Smooth muscle cell (in vitro differentiated cells): Measurements from ENCODE around the gene PTX4. TPM values are rescaled to one million over a fixed set of nuclear protein-coding genes. Genes with fewer than 3 reads are reported as not detected.

Experiments used
- DNase-seq: peaks from one replicate; lab custom pipeline; 2025; ENCODE audit not compliant: unreplicated experiment; lab: John Stamatoyannopoulos, UW
- H2AFZ ChIP-seq: fragments of 200-600 bp; sonication (generic); 2 replicates; pipeline ENCODE4 v1.6.0; 2016; ENCODE audit warnings: antibody characterized with exemption, low read depth, mild to moderate bottlenecking
- H3F3A ChIP-seq: fragments of 200-600 bp; sonication (generic); 2 replicates; pipeline ENCODE4 v1.6.0; 2017; ENCODE audit warnings: antibody characterized with exemption, low read depth
- H3K27ac ChIP-seq: fragments of 200-600 bp; sonication (generic); 2 replicates; pipeline ENCODE4 v1.5.1; 2016; ENCODE audit warnings: low read depth, mild to moderate bottlenecking
- H3K27me3 ChIP-seq: fragments of 200-600 bp; sonication (generic); 2 replicates; pipeline ENCODE4 v1.6.1; 2016; ENCODE audit warnings: low read depth, mild to moderate bottlenecking
- H3K36me3 ChIP-seq: fragments of 200-600 bp; sonication (generic); 2 replicates; pipeline ENCODE4 v1.5.1; 2016; ENCODE audit warnings: low read depth
- H3K4me1 ChIP-seq: fragments of 200-600 bp; sonication (generic); 2 replicates; pipeline ENCODE4 v1.5.1; 2016; ENCODE audit warnings: low read depth
- H3K4me2 ChIP-seq: fragments of 200-600 bp; sonication (generic); 2 replicates; pipeline ENCODE4 v1.6.0; 2016; ENCODE audit warnings: mild to moderate bottlenecking
- H3K4me3 ChIP-seq: fragments of 200-600 bp; sonication (generic); 2 replicates; pipeline ENCODE4 v1.5.1; 2016; ENCODE audit warnings: mild to moderate bottlenecking
- H3K79me2 ChIP-seq: fragments of 200-600 bp; sonication (generic); 2 replicates; pipeline ENCODE4 v1.6.0; 2016; ENCODE audit warnings: low read depth, mild to moderate bottlenecking
- H3K9ac ChIP-seq: fragments of 200-600 bp; sonication (generic); 2 replicates; pipeline ENCODE4 v1.6.0; 2016; ENCODE audit warnings: low read depth
- H3K9me3 ChIP-seq: fragments of 200-600 bp; sonication (generic); replicated peaks from 2 replicates; pipeline ENCODE4 v1.5.1; 2016; ENCODE audit warnings: low read depth
- H4K20me1 ChIP-seq: fragments of 200-600 bp; sonication (generic); 2 replicates; pipeline ENCODE4 v1.6.0; 2016; ENCODE audit warnings: low read depth
- WGBS: methylation state at CpG from one replicate; pipeline ENCODE4 v1.1.7; 2016; ENCODE audit warnings: low lambda C conversion rate; 5-methylcytosine and 5-hydroxymethylcytosine counted together
- polyA plus RNA-seq: library from polyadenylated mRNA; unstranded; fragments of >200 nt; fragmentation: Nextera tagmentation; extraction: Ambion mirVana; gene quantifications from 2 replicates; pipeline ENCODE4 v1.2.1, GENCODE V29; 2016
- total RNA-seq: library from RNA; depleted of rRNA; stranded (reverse); fragments of >200 nt; gene quantifications from 2 replicates; pipeline ENCODE4 v1.2.3, GENCODE V29; 2014
- TF ChIP-seq, protein P1 (sequence below): fragments of 200-600 bp; sonication (generic); IDR thresholded peaks from 2 replicates; pipeline ENCODE4 v1.5.1; 2017; ENCODE audit warnings: borderline replicate concordance, mild to moderate bottlenecking, antibody characterized with exemption; ENCODE audit not compliant: insufficient read depth, poor library complexity, severe bottlenecking

PTX4 gene
- total and polyA plus RNA-seq, 2 experiments from 2014 or later = not detected

DNA sequence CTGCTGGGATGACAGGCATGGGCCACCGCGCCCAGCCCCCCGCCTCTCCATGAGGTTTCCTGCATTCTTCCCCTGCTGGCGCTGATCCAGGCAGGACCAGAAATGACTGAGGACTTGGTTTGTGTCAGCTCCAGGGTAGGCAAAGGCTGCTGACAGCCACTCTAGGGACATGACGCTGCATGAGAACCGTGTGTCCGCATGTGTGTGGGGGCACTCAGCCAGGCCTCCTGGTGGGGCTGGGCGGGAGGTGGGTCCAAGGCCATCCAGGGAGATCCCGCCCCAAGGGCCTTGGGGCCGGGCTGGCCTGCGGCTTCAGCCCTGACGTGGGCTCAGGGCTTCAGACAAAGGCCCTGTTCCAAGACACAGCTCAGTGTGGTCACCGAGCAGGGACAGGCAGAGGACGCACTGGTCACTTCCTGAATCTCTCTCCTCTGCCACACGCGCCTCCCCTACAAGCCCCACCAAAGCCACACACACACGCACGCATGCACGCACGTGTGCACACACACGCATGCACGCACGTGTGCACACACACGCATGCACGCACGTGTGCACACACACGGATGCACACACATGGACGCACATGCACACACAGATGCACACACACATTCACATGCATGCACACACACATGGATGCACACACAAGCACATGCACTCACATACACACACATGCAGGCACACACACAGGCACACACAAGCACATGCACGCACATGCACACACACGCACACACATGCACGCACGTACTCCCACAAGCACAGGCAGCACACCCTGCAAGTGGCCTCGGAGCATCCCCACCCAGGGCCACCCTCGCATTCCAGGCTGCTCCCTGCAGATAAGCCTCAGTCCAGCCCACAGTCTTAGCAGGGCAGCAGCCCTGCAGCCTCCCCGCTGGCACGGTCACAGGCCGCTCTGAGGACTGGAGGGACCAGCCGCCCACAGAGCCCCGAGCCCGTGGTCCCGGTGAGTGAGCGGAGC lies 39.4 kb upstream of the PTX4 start:
- Histone ChIP-seq H3K4me3 (no peak overlapping the region), H3K4me2 (no peak overlapping the region), H3K27me3 (no peaks in the 10 kb centered on the region), H4K20me1 (no peaks in the 10 kb centered on the region), H3K9me3 (no peaks in the 10 kb centered on the region), H3K27ac (no peak overlapping the region), H3K4me1 (no peaks in the 10 kb centered on the region), H3F3A (peaks cover 4% of the 10 kb centered on the region), H3K9ac (no peak overlapping the region), H2AFZ (no peak overlapping the region), H3K79me2 (no peaks in the 10 kb centered on the region), H3K36me3 (no peaks in the 10 kb centered on the region)
- TF ChIP-seq, protein P1, sequence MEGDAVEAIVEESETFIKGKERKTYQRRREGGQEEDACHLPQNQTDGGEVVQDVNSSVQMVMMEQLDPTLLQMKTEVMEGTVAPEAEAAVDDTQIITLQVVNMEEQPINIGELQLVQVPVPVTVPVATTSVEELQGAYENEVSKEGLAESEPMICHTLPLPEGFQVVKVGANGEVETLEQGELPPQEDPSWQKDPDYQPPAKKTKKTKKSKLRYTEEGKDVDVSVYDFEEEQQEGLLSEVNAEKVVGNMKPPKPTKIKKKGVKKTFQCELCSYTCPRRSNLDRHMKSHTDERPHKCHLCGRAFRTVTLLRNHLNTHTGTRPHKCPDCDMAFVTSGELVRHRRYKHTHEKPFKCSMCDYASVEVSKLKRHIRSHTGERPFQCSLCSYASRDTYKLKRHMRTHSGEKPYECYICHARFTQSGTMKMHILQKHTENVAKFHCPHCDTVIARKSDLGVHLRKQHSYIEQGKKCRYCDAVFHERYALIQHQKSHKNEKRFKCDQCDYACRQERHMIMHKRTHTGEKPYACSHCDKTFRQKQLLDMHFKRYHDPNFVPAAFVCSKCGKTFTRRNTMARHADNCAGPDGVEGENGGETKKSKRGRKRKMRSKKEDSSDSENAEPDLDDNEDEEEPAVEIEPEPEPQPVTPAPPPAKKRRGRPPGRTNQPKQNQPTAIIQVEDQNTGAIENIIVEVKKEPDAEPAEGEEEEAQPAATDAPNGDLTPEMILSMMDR = no peak
- no peak for DNase-seq
- WGBS = 73% methylated on average over 40 of the region's 42 CpGs

DNA sequence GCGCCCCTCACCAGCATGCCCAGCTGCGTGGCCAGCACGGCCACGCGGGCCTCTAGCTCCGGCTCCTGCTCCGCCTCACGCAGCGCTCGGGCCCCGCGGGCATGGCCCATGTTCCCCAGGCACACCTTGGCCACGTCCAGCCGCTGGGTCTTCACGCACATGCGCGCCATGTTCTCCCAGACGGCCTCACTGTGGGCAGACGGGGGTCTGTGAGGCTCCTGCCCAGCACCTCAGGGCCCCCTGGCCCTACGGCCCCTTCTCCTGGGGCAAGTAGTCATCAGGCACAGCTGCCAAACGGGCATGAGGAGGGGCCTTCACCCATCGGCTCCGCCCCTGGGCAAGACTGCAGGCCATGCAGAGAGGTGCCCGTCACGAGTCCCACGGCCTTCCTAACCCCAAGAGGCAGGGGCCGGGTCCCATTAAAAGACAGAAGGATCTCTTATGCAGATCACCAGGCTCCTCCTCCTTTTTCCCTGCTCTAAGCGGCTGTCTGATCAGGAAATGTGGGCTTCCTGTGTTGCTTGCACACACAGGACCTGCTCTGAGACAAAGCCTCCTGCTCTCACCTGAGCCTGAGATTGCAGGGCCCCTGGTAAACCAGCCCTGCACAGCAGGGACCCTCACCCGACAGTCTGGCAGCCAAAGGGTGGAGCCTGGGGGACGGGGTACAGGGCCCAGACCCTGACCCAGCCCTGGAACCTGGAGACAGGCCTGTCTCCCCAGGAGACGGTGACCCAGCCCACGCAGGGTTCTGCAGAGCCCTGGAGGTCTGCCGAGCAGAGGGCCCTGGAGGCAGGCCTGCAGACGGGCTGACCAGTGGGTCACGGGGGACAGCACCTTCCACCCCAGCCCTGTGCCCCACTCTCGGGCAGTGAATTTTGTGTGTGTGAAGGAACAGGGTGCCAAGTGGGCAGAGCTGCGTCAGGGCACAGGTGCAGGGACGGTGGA lies 38.1 kb upstream of the PTX4 start:
- no peak overlapping the region for H2AFZ ChIP-seq
- H3F3A ChIP-seq = peaks cover 4% of the 10 kb centered on the region
- DNase-seq = no peak
- TF ChIP-seq, protein P1 = no peak
- no peaks in the 10 kb centered on the region for H3K36me3 ChIP-seq
- H3K4me1 ChIP-seq = no peaks in the 10 kb centered on the region
- no peak overlapping the region for H3K27ac ChIP-seq
- H3K79me2 ChIP-seq = no peaks in the 10 kb centered on the region
- no peak overlapping the region for H3K4me3 ChIP-seq
- no peaks in the 10 kb centered on the region for H4K20me1 ChIP-seq
- WGBS = 93% methylated on average over 34 of the region's 38 CpGs
- H3K9me3 ChIP-seq = no peaks in the 10 kb centered on the region
- no peak overlapping the region for H3K4me2 ChIP-seq
- H3K27me3 ChIP-seq = no peaks in the 10 kb centered on the region
- H3K9ac ChIP-seq = no peak overlapping the region

DNA sequence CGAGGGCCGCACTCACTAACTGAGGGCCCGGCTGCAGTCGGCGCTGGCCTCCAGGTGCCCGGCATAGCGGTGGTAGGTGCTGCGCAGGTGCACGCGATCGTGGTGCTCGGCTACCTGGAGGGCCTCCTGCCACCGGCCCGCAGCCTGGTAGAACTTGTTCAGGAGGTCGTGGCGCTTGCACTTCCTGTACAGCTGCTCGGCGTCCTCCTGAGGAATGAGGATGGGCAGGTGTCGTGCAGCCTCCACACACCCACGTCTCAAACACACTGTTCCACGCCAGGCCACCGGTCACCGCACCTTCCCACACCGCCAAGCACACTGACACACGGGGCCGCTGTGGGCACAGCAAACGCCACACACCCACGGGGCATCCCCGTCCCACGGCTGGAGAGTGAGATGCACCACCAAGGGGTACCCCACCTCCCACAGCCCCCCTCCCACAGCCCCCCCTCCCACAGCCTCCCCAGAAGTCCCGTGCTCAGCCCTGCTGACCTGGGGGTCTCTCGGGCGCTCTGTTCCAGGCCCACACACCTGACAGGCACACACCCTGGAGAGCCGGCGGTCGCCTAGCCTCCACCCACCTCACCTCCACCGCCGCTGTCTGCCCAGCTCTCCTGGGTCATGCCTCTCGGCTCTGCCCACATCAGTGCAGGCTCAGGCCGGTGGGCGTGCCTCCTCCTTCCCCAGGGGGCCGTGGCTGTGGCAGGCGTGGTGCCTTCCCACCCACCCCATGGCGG lies 37.3 kb upstream of the PTX4 start:
- Histone ChIP-seq H3K4me3 (no peak overlapping the region), H3K4me2 (no peak overlapping the region), H3K36me3 (no peaks in the 10 kb centered on the region), H3K79me2 (no peaks in the 10 kb centered on the region), H4K20me1 (no peaks in the 10 kb centered on the region), H3K9me3 (no peaks in the 10 kb centered on the region), H2AFZ (no peak overlapping the region), H3K9ac (no peak overlapping the region), H3K4me1 (no peaks in the 10 kb centered on the region), H3K27ac (no peak overlapping the region), H3F3A (no peaks in the 10 kb centered on the region), H3K27me3 (no peaks in the 10 kb centered on the region)
- WGBS = 94% methylated on average over 41 of the region's 44 CpGs
- no peak for DNase-seq
- TF ChIP-seq, protein P1 = no peak
